ENCODE measurements around the gene SCYGR6. TPM values are rescaled to one million over a fixed set of nuclear protein-coding genes. Genes with fewer than 3 reads are reported as not detected.

The SCYGR6 gene
- total and polyA plus RNA-seq, 2 donors (not counting 1 experiment from before 2014, with no cell fraction given) = not detected

DNA sequence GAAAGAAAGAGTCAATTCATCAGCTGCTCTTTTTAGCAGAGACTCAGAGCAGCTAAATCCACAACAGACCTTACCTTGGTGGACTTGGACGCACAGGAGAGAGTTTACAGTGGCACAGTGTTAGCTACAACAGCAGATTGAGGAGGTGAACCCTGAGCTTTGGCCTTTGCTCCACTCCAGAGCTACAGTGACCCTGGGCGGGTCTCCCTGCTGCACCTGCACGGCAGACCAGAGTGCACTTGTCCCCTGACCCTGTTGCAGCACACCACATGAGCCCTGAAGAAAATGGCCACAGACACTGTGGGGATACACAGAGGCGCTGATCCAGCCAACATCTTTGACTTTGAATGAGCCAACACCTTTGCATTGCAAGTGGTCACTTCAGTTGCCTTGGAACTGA is 17.7 kb downstream of the SCYGR6 start:
- H3K27ac Mint-ChIP-seq = no peak overlapping the region

DNA sequence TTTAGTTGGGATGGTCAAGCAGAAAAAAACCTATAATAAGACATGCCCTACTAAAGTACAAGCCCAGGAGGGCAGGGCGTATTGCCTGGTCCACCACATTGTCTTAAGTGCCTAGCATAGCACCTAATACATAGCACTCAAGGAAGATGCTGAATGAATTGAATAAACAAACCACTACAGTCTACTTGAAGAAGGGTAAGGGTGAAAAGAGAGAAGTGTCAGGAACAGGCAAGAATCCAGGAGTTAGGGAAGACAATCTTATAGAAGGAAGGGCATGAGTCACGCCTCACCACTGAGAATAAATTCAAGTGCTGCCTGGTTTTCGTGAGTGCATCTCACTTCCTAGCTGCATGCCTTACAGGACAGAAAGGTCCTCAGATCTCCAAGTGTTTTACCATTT is 20.6 kb downstream of the SCYGR6 start:
- H3K4me3 ChIP-seq (ENCODE audit: control extremely low read depth in 1 of 5, extremely low read depth in 1 of 5, insufficient read depth in 1 of 5, low read depth in 2 of 5, low read length in 4 of 5) = no peak overlapping the region
- no peaks in the 10 kb centered on the region for H4K20me1 ChIP-seq (ENCODE audit: control insufficient read depth, insufficient read depth, low read length, poor library complexity, severe bottlenecking)
- H3K27ac ChIP-seq (ENCODE audit: low read length in 2 of 2) = no peak overlapping the region
- H3K9ac ChIP-seq (ENCODE audit: low read length) = no peak overlapping the region
- no peak overlapping the region for H3K27ac Mint-ChIP-seq
- ChIA-PET CTCF (no interaction called here), POLR2A (no interaction called here)
- H3K4me2 ChIP-seq (replicated peaks; ENCODE audit: low read depth, low read length, poor library complexity, severe bottlenecking) = no peak overlapping the region
- no peaks in the 10 kb centered on the region for H3K79me2 ChIP-seq (ENCODE audit: control insufficient read depth, insufficient read depth, low read length)
- H3K4me3 Mint-ChIP-seq = no peak overlapping the region
- H2AFZ ChIP-seq (ENCODE audit: insufficient read depth, low read depth, low read length, poor library complexity, severe bottlenecking) = no peak overlapping the region
- H3K4me1 Mint-ChIP-seq = no peaks in the 10 kb centered on the region
- TF ChIP-seq EZH2 (IDR thresholded peaks at IDR 0.05; ENCODE audit: borderline replicate concordance, insufficient read depth, low read depth, low read length, poor library complexity, severe bottlenecking) = no peak
- TF ChIP-seq, protein P1, sequence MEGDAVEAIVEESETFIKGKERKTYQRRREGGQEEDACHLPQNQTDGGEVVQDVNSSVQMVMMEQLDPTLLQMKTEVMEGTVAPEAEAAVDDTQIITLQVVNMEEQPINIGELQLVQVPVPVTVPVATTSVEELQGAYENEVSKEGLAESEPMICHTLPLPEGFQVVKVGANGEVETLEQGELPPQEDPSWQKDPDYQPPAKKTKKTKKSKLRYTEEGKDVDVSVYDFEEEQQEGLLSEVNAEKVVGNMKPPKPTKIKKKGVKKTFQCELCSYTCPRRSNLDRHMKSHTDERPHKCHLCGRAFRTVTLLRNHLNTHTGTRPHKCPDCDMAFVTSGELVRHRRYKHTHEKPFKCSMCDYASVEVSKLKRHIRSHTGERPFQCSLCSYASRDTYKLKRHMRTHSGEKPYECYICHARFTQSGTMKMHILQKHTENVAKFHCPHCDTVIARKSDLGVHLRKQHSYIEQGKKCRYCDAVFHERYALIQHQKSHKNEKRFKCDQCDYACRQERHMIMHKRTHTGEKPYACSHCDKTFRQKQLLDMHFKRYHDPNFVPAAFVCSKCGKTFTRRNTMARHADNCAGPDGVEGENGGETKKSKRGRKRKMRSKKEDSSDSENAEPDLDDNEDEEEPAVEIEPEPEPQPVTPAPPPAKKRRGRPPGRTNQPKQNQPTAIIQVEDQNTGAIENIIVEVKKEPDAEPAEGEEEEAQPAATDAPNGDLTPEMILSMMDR (IDR thresholded peaks at IDR 0.05) = no peak
- intact Hi-C loops (cut with micrococcal nuclease) = no loop called here
- 100% methylated on average over 1 of the region's 3 CpGs for WGBS (ENCODE audit: insufficient coverage)
- H3K36me3 ChIP-seq (replicated peaks in 1 of 2; ENCODE audit: control extremely low read depth in 1 of 2, control insufficient read depth in 1 of 2, extremely low read depth in 1 of 2, insufficient read depth in 2 of 2, low read length in 1 of 2) = no peaks in the 10 kb centered on the region
- DNase-seq (no peak), ATAC-seq (ENCODE audit: low read depth) (no peak)
- no peaks in the 10 kb centered on the region for H3K27me3 ChIP-seq (replicated peaks in 1 of 4; ENCODE audit: control extremely low read depth in 1 of 4, control insufficient read depth in 3 of 4, insufficient read depth in 4 of 4, low read length in 3 of 4)
- peaks cover 0 to 3% (median 0%) of the 10 kb centered on the region in 3 donors for H3K9me3 ChIP-seq (ENCODE audit: control extremely low read depth in 1 of 3, control insufficient read depth in 2 of 3, insufficient read depth in 1 of 3, low read length in 2 of 3)
- H3K27me3 Mint-ChIP-seq = peaks cover 30% of the 10 kb centered on the region
- H3K4me1 ChIP-seq (ENCODE audit: control insufficient read depth in 2 of 2, insufficient read depth in 2 of 2, low read length in 2 of 2) = no peaks in the 10 kb centered on the region
- H3K9me3 Mint-ChIP-seq (ENCODE audit: insufficient read depth) = no peaks in the 10 kb centered on the region

More for the DNA sequence above, 17.7 kb downstream of the SCYGR6 start:
- Mint-ChIP-seq H3K27me3 (peaks cover 24% of the 10 kb centered on the region), H3K9me3 (ENCODE audit: insufficient read depth) (no peaks in the 10 kb centered on the region), H3K4me3 (no peak overlapping the region), H3K4me1 (no peaks in the 10 kb centered on the region)
- H3K9me3 ChIP-seq (ENCODE audit: control extremely low read depth in 1 of 3, control insufficient read depth in 2 of 3, insufficient read depth in 1 of 3, low read length in 2 of 3) = no peaks in the 10 kb centered on the region
- H3K79me2 ChIP-seq (ENCODE audit: control insufficient read depth, insufficient read depth, low read length) = no peaks in the 10 kb centered on the region
- intact Hi-C loops (cut with micrococcal nuclease) = no loop called here
- no peaks in the 10 kb centered on the region for H3K4me1 ChIP-seq (ENCODE audit: control insufficient read depth in 2 of 2, insufficient read depth in 2 of 2, low read length in 2 of 2)
- 93% methylated on average over 4 of the region's 4 CpGs for WGBS (ENCODE audit: insufficient coverage)
- no peak overlapping the region for H3K9ac ChIP-seq (ENCODE audit: low read length)
- CTCF ChIA-PET = no interaction called here
- no peak for TF ChIP-seq EZH2 (IDR thresholded peaks at IDR 0.05; ENCODE audit: borderline replicate concordance, insufficient read depth, low read depth, low read length, poor library complexity, severe bottlenecking)
- TF ChIP-seq, protein P1 (IDR thresholded peaks at IDR 0.05) = no peak
- H3K27ac ChIP-seq (ENCODE audit: low read length in 2 of 2) = no peak overlapping the region
- DNase-seq (no peak), ATAC-seq (ENCODE audit: low read depth) (no peak)
- no peaks in the 10 kb centered on the region for H3K27me3 ChIP-seq (replicated peaks in 1 of 4; ENCODE audit: control extremely low read depth in 1 of 4, control insufficient read depth in 3 of 4, insufficient read depth in 4 of 4, low read length in 3 of 4)
- no peak overlapping the region for H2AFZ ChIP-seq (ENCODE audit: insufficient read depth, low read depth, low read length, poor library complexity, severe bottlenecking)
- no peak overlapping the region for H3K4me2 ChIP-seq (replicated peaks; ENCODE audit: low read depth, low read length, poor library complexity, severe bottlenecking)
- H3K4me3 ChIP-seq (ENCODE audit: control extremely low read depth in 1 of 5, extremely low read depth in 1 of 5, insufficient read depth in 1 of 5, low read depth in 2 of 5, low read length in 4 of 5) = no peak overlapping the region
- H3K36me3 ChIP-seq (replicated peaks in 1 of 2; ENCODE audit: control extremely low read depth in 1 of 2, control insufficient read depth in 1 of 2, extremely low read depth in 1 of 2, insufficient read depth in 2 of 2, low read length in 1 of 2) = no peaks in the 10 kb centered on the region
- no peaks in the 10 kb centered on the region for H4K20me1 ChIP-seq (ENCODE audit: control insufficient read depth, insufficient read depth, low read length, poor library complexity, severe bottlenecking)
- POLR2A ChIA-PET = no interaction called here
